Measurements from ENCODE around the gene FXYD4. TPM values are rescaled to one million over a fixed set of nuclear protein-coding genes. Genes with fewer than 3 reads are reported as not detected.

Gene FXYD4
- total RNA-seq, 1 experiment from 2014 or later, result not detected

DNA sequence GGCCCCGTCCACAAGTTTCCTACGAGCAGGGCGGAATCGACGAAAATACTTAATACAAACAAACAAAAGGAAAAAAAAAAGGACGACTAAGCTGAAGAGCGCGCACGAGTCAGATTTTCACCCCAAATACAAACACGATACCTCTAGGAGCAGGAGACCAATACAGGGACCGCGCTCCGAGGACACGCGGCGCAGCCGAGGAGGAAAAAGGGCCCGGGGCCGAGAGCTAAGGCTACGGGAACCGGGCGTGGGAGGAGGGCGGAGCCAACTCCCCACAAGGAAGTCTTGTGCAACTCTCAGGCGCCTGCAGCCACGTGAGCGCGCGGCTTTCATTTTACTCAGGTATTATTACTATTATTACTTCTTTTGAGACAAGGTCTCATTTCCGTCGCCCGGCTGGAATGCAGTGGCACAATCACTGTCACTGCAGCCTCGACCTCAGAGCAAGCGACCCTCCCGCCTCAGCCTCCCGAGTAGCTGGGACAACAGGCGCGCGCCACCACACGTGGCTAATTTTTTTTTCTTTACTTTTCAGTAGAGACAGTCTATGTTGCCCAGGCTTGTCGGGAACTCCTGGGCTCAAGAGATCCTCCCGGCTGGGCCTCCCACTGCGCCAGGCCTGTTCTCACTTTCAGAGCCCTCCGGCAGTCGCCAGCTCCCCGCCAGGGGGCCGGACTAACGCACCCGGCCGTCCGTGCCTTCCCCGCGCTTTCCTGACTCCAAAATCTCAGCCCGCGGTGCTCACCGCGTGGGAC is 36.3 kb downstream of the FXYD4 start:
- BruUV-seq (replicated peaks), result no TSS peak
- TF ChIP-seq, protein P1, sequence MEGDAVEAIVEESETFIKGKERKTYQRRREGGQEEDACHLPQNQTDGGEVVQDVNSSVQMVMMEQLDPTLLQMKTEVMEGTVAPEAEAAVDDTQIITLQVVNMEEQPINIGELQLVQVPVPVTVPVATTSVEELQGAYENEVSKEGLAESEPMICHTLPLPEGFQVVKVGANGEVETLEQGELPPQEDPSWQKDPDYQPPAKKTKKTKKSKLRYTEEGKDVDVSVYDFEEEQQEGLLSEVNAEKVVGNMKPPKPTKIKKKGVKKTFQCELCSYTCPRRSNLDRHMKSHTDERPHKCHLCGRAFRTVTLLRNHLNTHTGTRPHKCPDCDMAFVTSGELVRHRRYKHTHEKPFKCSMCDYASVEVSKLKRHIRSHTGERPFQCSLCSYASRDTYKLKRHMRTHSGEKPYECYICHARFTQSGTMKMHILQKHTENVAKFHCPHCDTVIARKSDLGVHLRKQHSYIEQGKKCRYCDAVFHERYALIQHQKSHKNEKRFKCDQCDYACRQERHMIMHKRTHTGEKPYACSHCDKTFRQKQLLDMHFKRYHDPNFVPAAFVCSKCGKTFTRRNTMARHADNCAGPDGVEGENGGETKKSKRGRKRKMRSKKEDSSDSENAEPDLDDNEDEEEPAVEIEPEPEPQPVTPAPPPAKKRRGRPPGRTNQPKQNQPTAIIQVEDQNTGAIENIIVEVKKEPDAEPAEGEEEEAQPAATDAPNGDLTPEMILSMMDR (IDR thresholded peaks at IDR 0.05; ENCODE audit: insufficient read depth in 1 of 2, low read depth in 1 of 2, low read length in 1 of 2, severe bottlenecking in 1 of 2, unreplicated experiment in 1 of 2), result peak; percentile 54 to 73
- peaks cover 40% of the 10 kb centered on the region for H3K4me1 ChIP-seq
- H3K4me1 Mint-ChIP-seq (ENCODE audit: low read depth, unreplicated experiment), result peaks cover 32% of the 10 kb centered on the region
- CTCF ChIA-PET, result interaction anchor here (0.6 to 1.0 kb wide), 3 partner anchors 13 to 763 kb away, joined by 3 to 6 read pairs (median 5); no protein-coding TSS in a partner anchor
- no peaks in the 10 kb centered on the region for H3K27me3 ChIP-seq (replicated peaks; ENCODE audit: control insufficient read depth, insufficient read depth, low read length)
- no peaks in the 10 kb centered on the region for H3K36me3 ChIP-seq (ENCODE audit: control insufficient read depth, insufficient read depth, low read length)
- peak overlapping the region; percentile 81 for H3K4me3 Mint-ChIP-seq (ENCODE audit: unreplicated experiment)
- peak; percentile 94 to 95 for DNase-seq
- no peaks in the 10 kb centered on the region for H3K27me3 Mint-ChIP-seq (ENCODE audit: insufficient read depth, unreplicated experiment)
- POLR2A ChIA-PET, result interaction anchor here (0.6 to 3.4 kb wide), 7 partner anchors 8 to 166 kb away, joined by 3 to 81 read pairs (median 8); partner anchors contain the start of gene ZNF487
- peak overlapping the region; percentile 70 for H3K4me3 ChIP-seq (ENCODE audit: low read depth, low read length)
- peak overlapping the region; percentile 94 for H3K27ac Mint-ChIP-seq (ENCODE audit: unreplicated experiment)
- H3K9me3 ChIP-seq, result no peaks in the 10 kb centered on the region
- no peaks in the 10 kb centered on the region for H3K9me3 Mint-ChIP-seq (ENCODE audit: unreplicated experiment)
- H3K36me3 Mint-ChIP-seq (ENCODE audit: insufficient read depth, unreplicated experiment), result peaks cover 68% of the 10 kb centered on the region
- intact Hi-C loops (cut with micrococcal nuclease; ENCODE audit: unreplicated experiment), result loop anchor here (1.0 kb wide), 3 partner anchors 11 to 55 kb away; no protein-coding TSS in a partner anchor

DNA sequence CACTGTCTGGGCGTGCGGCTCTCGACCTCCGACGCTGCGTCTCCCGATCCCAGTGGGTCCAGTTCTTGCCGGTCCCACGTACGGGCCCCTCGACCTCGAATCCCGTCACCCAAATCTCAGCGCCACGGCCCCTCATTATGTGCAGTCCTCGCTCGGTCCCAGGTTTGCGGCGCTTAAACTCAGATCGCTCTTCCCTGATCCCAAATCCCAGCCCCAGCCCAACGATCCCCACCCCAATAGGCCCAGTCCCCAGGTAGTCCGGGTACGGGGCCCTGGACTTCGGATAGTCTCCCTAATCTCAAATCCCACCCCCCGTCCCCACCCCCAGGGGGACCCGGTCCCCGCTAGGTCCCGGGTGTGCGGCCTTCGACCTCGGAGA is 36.9 kb downstream of the FXYD4 start:
- H3K4me3 ChIP-seq (ENCODE audit: low read depth, low read length), result peak overlapping the region; percentile 70
- Mint-ChIP-seq H3K27ac (ENCODE audit: unreplicated experiment) (peak overlapping the region; percentile 94), H3K4me3 (ENCODE audit: unreplicated experiment) (peak overlapping the region; percentile 81), H3K4me1 (ENCODE audit: low read depth, unreplicated experiment) (peaks cover 26% of the 10 kb centered on the region), H3K9me3 (ENCODE audit: unreplicated experiment) (no peaks in the 10 kb centered on the region), H3K27me3 (ENCODE audit: insufficient read depth, unreplicated experiment) (no peaks in the 10 kb centered on the region), H3K36me3 (ENCODE audit: insufficient read depth, unreplicated experiment) (peaks cover 63% of the 10 kb centered on the region)
- no peaks in the 10 kb centered on the region for H3K36me3 ChIP-seq (ENCODE audit: control insufficient read depth, insufficient read depth, low read length)
- ChIA-PET POLR2A (interaction anchor here (0.6 to 3.4 kb wide), 4 partner anchors 12 to 165 kb away, joined by 3 to 81 read pairs (median 10); partner anchors contain the start of gene ZNF487), CTCF (interaction anchor here (0.6 to 1.0 kb wide), 2 partner anchors 20 to 764 kb away, joined by 3 to 5 read pairs; no protein-coding TSS in a partner anchor)
- intact Hi-C loops (cut with micrococcal nuclease; ENCODE audit: unreplicated experiment), result loop anchor here (1.0 kb wide), 1 partner anchor 54 kb away; no protein-coding TSS in a partner anchor
- BruUV-seq (replicated peaks), result no TSS peak
- H3K9me3 ChIP-seq, result no peaks in the 10 kb centered on the region
- peaks cover 36% of the 10 kb centered on the region for H3K4me1 ChIP-seq
- DNase-seq, result no peak
- TF ChIP-seq, protein P1 (IDR thresholded peaks at IDR 0.05; ENCODE audit: insufficient read depth in 1 of 2, low read depth in 1 of 2, low read length in 1 of 2, severe bottlenecking in 1 of 2, unreplicated experiment in 1 of 2), result peak in 1 of 2 experiments; percentile 20
- no peaks in the 10 kb centered on the region for H3K27me3 ChIP-seq (replicated peaks; ENCODE audit: control insufficient read depth, insufficient read depth, low read length)

DNA sequence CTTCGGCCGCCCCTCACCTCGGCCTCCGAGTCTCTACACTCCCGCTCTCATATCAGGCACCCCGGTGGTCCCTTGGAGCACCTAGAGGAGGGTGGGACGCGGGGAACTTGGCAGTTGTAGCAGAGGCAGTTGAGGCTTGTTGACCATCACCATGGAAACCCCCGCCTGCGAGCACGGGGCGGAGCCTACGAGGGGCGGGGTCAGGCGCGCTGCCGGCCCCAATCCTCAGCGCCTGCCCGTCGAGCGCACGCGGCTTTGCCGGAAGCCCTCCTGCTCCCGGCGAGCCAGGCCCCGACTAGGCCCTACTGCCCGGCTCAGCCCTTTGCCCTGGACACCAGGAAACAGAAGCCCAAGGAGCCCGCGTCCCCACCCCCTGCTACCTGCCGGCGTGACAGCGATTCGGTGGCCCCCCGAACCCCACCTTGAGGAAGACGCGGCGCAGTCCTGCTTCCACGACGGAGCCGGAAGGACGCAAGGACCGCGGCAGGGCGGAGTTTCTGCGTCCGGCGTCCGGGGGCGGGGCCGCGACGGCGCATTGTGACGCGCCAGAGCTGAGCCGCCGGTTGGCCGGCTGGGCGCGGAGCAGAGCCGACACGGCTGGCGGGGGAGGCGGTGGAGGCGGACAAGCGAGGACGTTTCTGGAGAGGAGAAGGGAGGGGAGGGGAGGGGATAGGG is 37.4 kb downstream of the FXYD4 start, which contains the start of gene HNRNPF:
TSS of gene HNRNPF (minus strand) at position 477 of the 675 bp plus-strand sequence. CDS start 21,302 bp downstream, outside the sequence.
- H3K36me3 Mint-ChIP-seq (ENCODE audit: insufficient read depth, unreplicated experiment), result peaks cover 57% of the 10 kb centered on the region
- Histone ChIP-seq H3K27me3 (replicated peaks; ENCODE audit: control insufficient read depth, insufficient read depth, low read length) (no peaks in the 10 kb centered on the region), H3K9me3 (no peaks in the 10 kb centered on the region), H3K4me1 (peaks cover 31% of the 10 kb centered on the region), H3K4me3 (ENCODE audit: low read depth, low read length) (peak within 1 kb of the TSS; percentile 70), H3K36me3 (ENCODE audit: control insufficient read depth, insufficient read depth, low read length) (no peaks in the 10 kb centered on the region)
- H3K27ac Mint-ChIP-seq (ENCODE audit: unreplicated experiment), result peak within 1 kb of the TSS; percentile 94
- peaks cover 25% of the 10 kb centered on the region for H3K4me1 Mint-ChIP-seq (ENCODE audit: low read depth, unreplicated experiment)
- no TSS peak for BruUV-seq (replicated peaks)
- intact Hi-C loops (cut with micrococcal nuclease; ENCODE audit: unreplicated experiment), result loop anchor here (1.0 kb wide), 2 partner anchors 27 to 53 kb away; no protein-coding TSS in a partner anchor
- DNase-seq, result peak; percentile 98 to 99
- ChIA-PET POLR2A (interaction anchor here (0.5 to 3.4 kb wide), 15 partner anchors 10 to 1539 kb away, joined by 3 to 81 read pairs (median 4); partner anchors contain the start of gene ZNF487), CTCF (interaction anchor here (0.8 to 1.2 kb wide), 2 partner anchors 12 to 116 kb away, joined by 3 to 4 read pairs; no protein-coding TSS in a partner anchor)
- peak within 1 kb of the TSS; percentile 81 for H3K4me3 Mint-ChIP-seq (ENCODE audit: unreplicated experiment)
- TF ChIP-seq, protein P1 (IDR thresholded peaks at IDR 0.05; ENCODE audit: insufficient read depth in 1 of 2, low read depth in 1 of 2, low read length in 1 of 2, severe bottlenecking in 1 of 2, unreplicated experiment in 1 of 2), result no peak
- no peaks in the 10 kb centered on the region for H3K9me3 Mint-ChIP-seq (ENCODE audit: unreplicated experiment)
- H3K27me3 Mint-ChIP-seq (ENCODE audit: insufficient read depth, unreplicated experiment), result no peaks in the 10 kb centered on the region
